H9 (cell line): ENCODE data around the gene FXYD3. TPM values are rescaled to one million over a fixed set of nuclear protein-coding genes. Genes with fewer than 3 reads are reported as not detected.

Experiments
- DNase-seq: peaks from one replicate; pipeline ENCODE4 v3.0.0-alpha.2; 2017
- H2AFZ ChIP-seq: one replicate; pipeline ENCODE4 v1.6.1; 2013; ENCODE audit warnings: mild to moderate bottlenecking, low read length, control low read depth, moderate library complexity
- H2AK5ac ChIP-seq: 2 replicates; pipeline ENCODE4 v1.6.1; 2013; ENCODE audit warnings: low read length, control low read depth, mixed read lengths; ENCODE audit not compliant: insufficient read length
- H2BK120ac ChIP-seq: one replicate; pipeline ENCODE4 v1.6.1; 2013; ENCODE audit warnings: low read depth, mild to moderate bottlenecking, low read length, control low read depth, inconsistent platforms; ENCODE audit not compliant: poor library complexity, severe bottlenecking
- H2BK12ac ChIP-seq: 2 replicates; pipeline ENCODE4 v1.6.1; 2013; ENCODE audit warnings: low read length, control low read depth, mixed read lengths, low read depth; ENCODE audit not compliant: insufficient read length
- H2BK15ac ChIP-seq: 2 replicates; pipeline ENCODE4 v1.6.1; 2013; ENCODE audit warnings: low read depth, low read length, control low read depth
- H2BK20ac ChIP-seq: one replicate; pipeline ENCODE4 v1.6.1; 2013; ENCODE audit warnings: low read depth, mild to moderate bottlenecking, low read length, control low read depth, inconsistent platforms; ENCODE audit not compliant: poor library complexity, severe bottlenecking
- H2BK5ac ChIP-seq: 2 replicates; pipeline ENCODE4 v1.6.1; 2013; ENCODE audit warnings: low read length, control low read depth, mixed read lengths; ENCODE audit not compliant: insufficient read length
- H3K14ac ChIP-seq: 2 replicates; pipeline ENCODE4 v1.6.1; 2013; ENCODE audit warnings: low read length, control low read depth; ENCODE audit not compliant: insufficient read depth
- H3K18ac ChIP-seq: 2 replicates; pipeline ENCODE4 v1.6.1; 2013; ENCODE audit warnings: low read depth, mild to moderate bottlenecking, mixed read lengths, low read length, control low read depth; ENCODE audit not compliant: insufficient read length
- H3K23ac ChIP-seq: 2 replicates; pipeline ENCODE4 v1.6.1; 2013; ENCODE audit warnings: low read length, control low read depth, mixed read lengths, low read depth; ENCODE audit not compliant: insufficient read length
- H3K23me2 ChIP-seq: 2 replicates; pipeline ENCODE4 v1.6.1; 2013; ENCODE audit warnings: low read depth, mild to moderate bottlenecking, mixed read lengths, low read length, control low read depth; ENCODE audit not compliant: insufficient read length, poor library complexity, severe bottlenecking
- H3K27ac ChIP-seq: 2 replicates; pipeline ENCODE4 v1.5.1; 2013; ENCODE audit warnings: low read length, control low read depth, mixed read lengths, low read depth; ENCODE audit not compliant: insufficient read length
- H3K27me3 ChIP-seq: 2 replicates; pipeline ENCODE4 v1.6.1; 2013; ENCODE audit warnings: low read length, control low read depth, inconsistent platforms; ENCODE audit not compliant: insufficient read depth
- H3K4ac ChIP-seq: 2 replicates; pipeline ENCODE4 v1.6.1; 2013; ENCODE audit warnings: low read depth, mild to moderate bottlenecking, control low read depth, inconsistent platforms, low read length, moderate library complexity
- H3K4me1 ChIP-seq: 2 replicates; pipeline ENCODE4 v1.6.1; 2013; ENCODE audit warnings: low read length, control low read depth, inconsistent platforms; ENCODE audit not compliant: insufficient read depth
- H3K4me2 ChIP-seq: 2 replicates; pipeline ENCODE4 v1.6.1; 2013; ENCODE audit warnings: low read length, control low read depth, mixed read lengths; ENCODE audit not compliant: insufficient read length, insufficient read depth
- H3K56ac ChIP-seq: 2 replicates; pipeline ENCODE4 v1.6.1; 2013; ENCODE audit warnings: low read depth, mild to moderate bottlenecking, mixed read lengths, low read length, control low read depth; ENCODE audit not compliant: insufficient read length
- H3K79me1 ChIP-seq: 2 replicates; pipeline ENCODE4 v1.6.1; 2013; ENCODE audit warnings: low read depth, mild to moderate bottlenecking, moderate library complexity, low read length, control low read depth, inconsistent platforms; ENCODE audit not compliant: insufficient read depth, poor library complexity, severe bottlenecking
- H3K79me2 ChIP-seq: 2 replicates; pipeline ENCODE4 v1.6.1; 2013; ENCODE audit warnings: low read length, control low read depth, inconsistent platforms; ENCODE audit not compliant: insufficient read depth
- H3K9ac ChIP-seq: 2 replicates; pipeline ENCODE4 v1.6.1; 2013; ENCODE audit warnings: low read length, control low read depth, mixed read lengths; ENCODE audit not compliant: insufficient read length; ENCODE audit errors: extremely low read depth
- H3K9me3 ChIP-seq: one replicate; pipeline ENCODE4 v1.6.1; 2013; ENCODE audit warnings: low read depth, low read length, inconsistent platforms; ENCODE audit not compliant: control insufficient read depth
- H3T11ph ChIP-seq: one replicate; pipeline ENCODE4 v1.6.1; 2013; ENCODE audit warnings: mild to moderate bottlenecking, low read length, control low read depth, inconsistent platforms
- H4K20me1 ChIP-seq: one replicate; pipeline ENCODE4 v1.6.1; 2013; ENCODE audit not compliant: control insufficient read depth, insufficient read length, insufficient read depth
- H4K5ac ChIP-seq: 2 replicates; pipeline ENCODE4 v1.6.1; 2013; ENCODE audit warnings: low read depth, mild to moderate bottlenecking, mixed read lengths, low read length, control low read depth; ENCODE audit not compliant: insufficient read length
- H4K8ac ChIP-seq: replicated peaks from 2 replicates; pipeline ENCODE4 v1.6.1; 2013; ENCODE audit warnings: low read length, control low read depth, mixed read lengths, low read depth; ENCODE audit not compliant: insufficient read length
- H4K91ac ChIP-seq: 2 replicates; pipeline ENCODE4 v1.6.1; 2013; ENCODE audit warnings: low read depth, mild to moderate bottlenecking, moderate library complexity, mixed read lengths, low read length, control low read depth; ENCODE audit not compliant: insufficient read length
- H3K27ac Mint-ChIP-seq, 3 experiments: 2 replicates in 2 of 3; 3 replicates in 1 of 3; pipeline ENCODE4 v1.8.0; 2020 to 2021; ENCODE audit warnings: mixed read lengths in 3 of 3, mild to moderate bottlenecking in 1 of 3, moderate library complexity in 1 of 3
- H3K27me3 Mint-ChIP-seq: 2 replicates; pipeline ENCODE4 v1.8.0; 2021; ENCODE audit warnings: low read depth, mild to moderate bottlenecking, moderate library complexity, mixed read lengths
- H3K36me3 Mint-ChIP-seq, 3 experiments: 2 replicates in 2 of 3; 3 replicates in 1 of 3; pipeline ENCODE4 v1.8.0; 2020 to 2021; ENCODE audit warnings: low read depth in 3 of 3, mixed read lengths in 3 of 3; ENCODE audit not compliant: insufficient read depth in 1 of 3
- H3K4me1 Mint-ChIP-seq, 2 experiments: 2 replicates each; pipeline ENCODE4 v1.8.0; 2020; ENCODE audit warnings: mixed read lengths in 2 of 2
- H3K4me3 Mint-ChIP-seq, 2 experiments: 2 replicates in 1 of 2; 3 replicates in 1 of 2; pipeline ENCODE4 v1.8.0; 2020 to 2021; ENCODE audit warnings: mild to moderate bottlenecking in 2 of 2, mixed read lengths in 2 of 2, moderate library complexity in 1 of 2
- H3K9me3 Mint-ChIP-seq, 2 experiments: 2 replicates in 1 of 2; 3 replicates in 1 of 2; pipeline ENCODE4 v1.8.0; 2020; ENCODE audit warnings: mild to moderate bottlenecking in 2 of 2, mixed read lengths in 2 of 2, moderate library complexity in 1 of 2
- WGBS: extraction: QIAGEN DNeasy Blood & Tissue Kit; methylation state at CpG from one replicate; pipeline ENCODE4 v1.1.7; 2013; ENCODE audit warnings: missing lambda C conversion rate, low lambda C conversion rate, mixed read lengths; ENCODE audit not compliant: insufficient read length; ENCODE audit errors: extremely low coverage; 5-methylcytosine and 5-hydroxymethylcytosine counted together
- total RNA-seq: library from RNA; stranded (reverse); gene quantifications from 2 replicates; pipeline ENCODE4 v1.2.1, GENCODE V29; 2021
- TF ChIP-seq, protein P1 (sequence below): fragments of 200-600 bp; sonication (generic); conservative IDR thresholded peaks from 3 replicates; pipeline ENCODE4 v1.8.0; 2021; ENCODE audit warnings: antibody characterized with exemption, mild to moderate bottlenecking

The FXYD3 gene
- total RNA-seq, 1 experiment from 2014 or later, result 1.5 TPM

DNA sequence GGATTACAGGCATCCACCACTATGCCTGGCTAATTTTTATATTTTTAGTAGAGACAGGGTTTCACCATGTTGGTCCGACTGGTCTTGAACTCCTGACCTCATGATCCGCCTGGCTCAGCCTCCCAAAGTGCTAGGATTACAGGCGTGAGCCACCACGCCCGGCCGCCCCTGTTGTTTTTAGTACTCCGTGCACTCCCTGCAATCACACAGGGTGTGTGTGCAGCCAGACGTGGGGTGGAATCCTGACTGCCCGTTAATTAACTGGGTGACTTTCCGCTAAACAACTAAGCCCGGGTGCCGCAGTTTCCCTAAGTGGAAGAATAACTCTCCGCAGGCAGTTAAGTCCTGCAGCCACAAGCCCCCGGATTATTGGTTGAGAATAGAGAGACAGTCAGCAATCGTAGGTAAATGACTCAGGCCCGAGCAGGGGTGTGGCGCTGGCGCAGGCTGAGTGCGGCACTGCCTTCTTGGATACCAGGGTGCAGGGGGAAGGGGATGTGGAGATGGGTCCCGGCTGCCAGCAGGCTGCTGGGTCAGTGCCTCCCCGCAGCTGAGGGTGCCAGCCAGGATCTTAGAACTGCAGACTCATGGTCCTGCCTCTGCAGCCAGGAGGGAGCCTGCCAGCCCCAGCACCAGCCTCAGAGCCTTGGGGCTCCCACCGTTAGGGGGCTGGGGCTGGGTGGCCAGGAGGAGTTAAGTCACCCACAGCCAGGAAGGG is 6.1 kb upstream of the FXYD3 start:
- peaks cover 13 to 23% of the 10 kb centered on the region in 2 experiments for H3K4me1 Mint-ChIP-seq
- Histone ChIP-seq H3K79me1 (no peaks in the 10 kb centered on the region), H2BK5ac (no peak overlapping the region), H3K4me1 (no peaks in the 10 kb centered on the region), H3K27ac (no peak overlapping the region), H3K56ac (no peak overlapping the region), H4K5ac (no peak overlapping the region), H3K27me3 (no peaks in the 10 kb centered on the region), H2BK15ac (no peak overlapping the region), H3K14ac (no peak overlapping the region), H4K8ac (no peak overlapping the region), H3K4me2 (no peak overlapping the region), H3K79me2 (no peaks in the 10 kb centered on the region), H4K20me1 (peaks cover 7% of the 10 kb centered on the region), H3T11ph (no peak overlapping the region), H3K23ac (no peak overlapping the region), H3K23me2 (no peaks in the 10 kb centered on the region), H3K18ac (no peak overlapping the region), H2BK120ac (no peak overlapping the region), H3K9ac (no peak overlapping the region), H2BK20ac (no peak overlapping the region), H2AK5ac (no peak overlapping the region), H2BK12ac (no peak overlapping the region), H2AFZ (no peak overlapping the region), H3K4ac (no peak overlapping the region), H4K91ac (no peak overlapping the region), H3K9me3 (no peaks in the 10 kb centered on the region)
- H3K9me3 Mint-ChIP-seq, result peaks cover 0 to 6% of the 10 kb centered on the region in 2 experiments; a peak in 3 of 5 replicates
- TF ChIP-seq, protein P1, sequence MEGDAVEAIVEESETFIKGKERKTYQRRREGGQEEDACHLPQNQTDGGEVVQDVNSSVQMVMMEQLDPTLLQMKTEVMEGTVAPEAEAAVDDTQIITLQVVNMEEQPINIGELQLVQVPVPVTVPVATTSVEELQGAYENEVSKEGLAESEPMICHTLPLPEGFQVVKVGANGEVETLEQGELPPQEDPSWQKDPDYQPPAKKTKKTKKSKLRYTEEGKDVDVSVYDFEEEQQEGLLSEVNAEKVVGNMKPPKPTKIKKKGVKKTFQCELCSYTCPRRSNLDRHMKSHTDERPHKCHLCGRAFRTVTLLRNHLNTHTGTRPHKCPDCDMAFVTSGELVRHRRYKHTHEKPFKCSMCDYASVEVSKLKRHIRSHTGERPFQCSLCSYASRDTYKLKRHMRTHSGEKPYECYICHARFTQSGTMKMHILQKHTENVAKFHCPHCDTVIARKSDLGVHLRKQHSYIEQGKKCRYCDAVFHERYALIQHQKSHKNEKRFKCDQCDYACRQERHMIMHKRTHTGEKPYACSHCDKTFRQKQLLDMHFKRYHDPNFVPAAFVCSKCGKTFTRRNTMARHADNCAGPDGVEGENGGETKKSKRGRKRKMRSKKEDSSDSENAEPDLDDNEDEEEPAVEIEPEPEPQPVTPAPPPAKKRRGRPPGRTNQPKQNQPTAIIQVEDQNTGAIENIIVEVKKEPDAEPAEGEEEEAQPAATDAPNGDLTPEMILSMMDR, result no peak
- peaks cover 0 to 2% (median 0%) of the 10 kb centered on the region in 3 experiments; a peak in 3 of 7 replicates for H3K36me3 Mint-ChIP-seq
- H3K27me3 Mint-ChIP-seq, result peaks cover 1% of the 10 kb centered on the region; the same call in 1 of the 2 replicates
- H3K27ac Mint-ChIP-seq, result no peak overlapping the region; a peak in 1 of 7 replicates
- no CpG with 5 or more reads among the region's 22 CpGs for WGBS
- DNase-seq, result no peak
- H3K4me3 Mint-ChIP-seq, result no peak overlapping the region
